AG08396 (cell line): Measurements from ENCODE around the gene ARMH3.

Experiments used
- DNase-seq: peaks from one replicate; pipeline ENCODE4 v3.0.0; 2012; ENCODE audit warnings: low spot score, mixed read lengths

The ARMH3 gene

GRCh38 chr10:101939008-101939648 is 116.8 kb downstream of the ARMH3 start:
- DNase-seq = peak; percentile 59

- peak; percentile 46 for DNase-seq
Observed at GRCh38 chr10:101938305-101939007, 117.5 kb downstream of the ARMH3 start.

- no peak for DNase-seq
Observed at GRCh38 chr10:101935431-101935830, 120.5 kb downstream of the ARMH3 start.

- DNase-seq = no peak
Observed at GRCh38 chr10:101934686-101935305, 121.2 kb downstream of the ARMH3 start.

GRCh38 chr10:101933976-101934375 is 122.0 kb downstream of the ARMH3 start:
- no peak for DNase-seq

GRCh38 chr10:101932183-101932582 is 123.8 kb downstream of the ARMH3 start:
- no peak for DNase-seq

- DNase-seq = no peak
Observed at GRCh38 chr10:101925027-101925426, 130.9 kb downstream of the ARMH3 start.

GRCh38 chr10:101923256-101923655 is 132.7 kb downstream of the ARMH3 start:
- DNase-seq = no peak

GRCh38 chr10:101922846-101923245 is 133.1 kb downstream of the ARMH3 start:
- DNase-seq = no peak

- no peak for DNase-seq
Observed at GRCh38 chr10:101920546-101920945, 135.4 kb downstream of the ARMH3 start.

- no peak for DNase-seq
Observed at GRCh38 chr10:101919026-101919770, 136.8 kb downstream of the ARMH3 start.

GRCh38 chr10:101912561-101913179 is 143.3 kb downstream of the ARMH3 start:
- no peak for DNase-seq

GRCh38 chr10:101906586-101907183 is 149.3 kb downstream of the ARMH3 start:
- DNase-seq = no peak

- DNase-seq = no peak
Observed at GRCh38 chr10:101905251-101905650, 150.7 kb downstream of the ARMH3 start.

GRCh38 chr10:101903827-101904550 is 152.0 kb downstream of the ARMH3 start:
- no peak for DNase-seq

- DNase-seq = no peak
Observed at GRCh38 chr10:101902820-101903145, 153.2 kb downstream of the ARMH3 start.

GRCh38 chr10:101902032-101902819 is 153.7 kb downstream of the ARMH3 start:
- DNase-seq = no peak

GRCh38 chr10:101901340-101901739 is 154.6 kb downstream of the ARMH3 start:
- DNase-seq = no peak

GRCh38 chr10:101897633-101898032 is 158.3 kb downstream of the ARMH3 start:
- peak; percentile 42 for DNase-seq

GRCh38 chr10:101896225-101896877 is 159.6 kb downstream of the ARMH3 start:
- no peak for DNase-seq
